K562 (cell line): ENCODE data around the gene COL4A1.

Experiments used
- CTCF ChIP-seq, 3 experiments: IDR thresholded peaks in 2 of 3; conservative IDR thresholded peaks in 1 of 3; 2 replicates each; pipeline ENCODE4 v1.5.1; 2011 to 2012; ENCODE audit warnings: low read length in 3 of 3, mild to moderate bottlenecking in 3 of 3, control low read depth in 2 of 3, improper control_type of control experiment in 1 of 3, inconsistent platforms in 1 of 3, low read depth in 1 of 3, mixed read lengths in 1 of 3, moderate library complexity in 1 of 3; ENCODE audit not compliant: insufficient read depth in 2 of 3
- EP300 ChIP-seq: IDR thresholded peaks from 2 replicates; pipeline ENCODE4 v1.6.1; 2012; ENCODE audit warnings: low read length, improper control_type of control experiment
- HMGXB4 ChIP-seq: sonication (generic); formaldehyde crosslinking; IDR thresholded peaks from 2 replicates; pipeline ENCODE4 v1.8.1; 2023; ENCODE audit warnings: mild to moderate bottlenecking, missing genetic modification reagents
- MEF2D ChIP-seq: conservative IDR thresholded peaks from 2 replicates; pipeline ENCODE4 v1.6.1; 2016; ENCODE audit warnings: low read depth, missing genetic modification characterization, missing compliant biosample characterization
- MYC ChIP-seq, 2 experiments: fragments of 250-450 bp in 1 of 2; sonication (Bioruptor Pico) in 1 of 2; IDR thresholded peaks; 2 replicates each; pipeline versions ENCODE4 v1.5.1 to v1.6.1; 2012 to 2021; ENCODE audit warnings: low read depth in 2 of 2, borderline replicate concordance in 1 of 2, improper control_type of control experiment in 1 of 2, low read length in 1 of 2, mild to moderate bottlenecking in 1 of 2, moderate library complexity in 1 of 2
- MYNN ChIP-seq, 2 experiments: sonication (generic); formaldehyde crosslinking in 1 of 2; IDR thresholded peaks; 2 replicates each; pipeline versions ENCODE4 v1.5.0 to v1.6.1; 2016 to 2020; ENCODE audit warnings: antibody characterized with exemption in 1 of 2, missing genetic modification reagents in 1 of 2
- SMC3 ChIP-seq: conservative IDR thresholded peaks from 2 replicates; pipeline ENCODE4 v1.6.1; 2011; ENCODE audit warnings: low read depth, low read length, improper control_type of control experiment; ENCODE audit not compliant: insufficient read depth
- TGIF2 ChIP-seq: sonication (generic); formaldehyde crosslinking; IDR thresholded peaks from 2 replicates; pipeline ENCODE4 v1.8.1; 2022; ENCODE audit warnings: mild to moderate bottlenecking, missing genetic modification reagents, moderate library complexity
- USF2 ChIP-seq: sonication (generic); formaldehyde crosslinking; IDR thresholded peaks from 2 replicates; pipeline ENCODE4 v1.5.0; 2020; ENCODE audit warnings: missing genetic modification reagents

GRCh38 chr13:110328573-110328972, 21.6 kb upstream of the COL4A1 start:
- no peak for TF ChIP-seq MYNN (IDR thresholded peaks at IDR 0.05)
- no peak for TF ChIP-seq MYNN (CRISPR knock-in tag; IDR thresholded peaks at IDR 0.05)
- no peak for TF ChIP-seq MEF2D (tag)
- no peak for TF ChIP-seq SMC3
- no peak for TF ChIP-seq MYC (IDR thresholded peaks at IDR 0.05; ENCODE audit: low read depth, low read length)
- no peak for TF ChIP-seq MYC (CRISPR knock-in tag; IDR thresholded peaks at IDR 0.05; ENCODE audit: borderline replicate concordance, low read depth)
- TF ChIP-seq HMGXB4 (CRISPR knock-in tag): no peak
- TF ChIP-seq CTCF (IDR thresholded peaks at IDR 0.05 in 2 of 3, conservative IDR thresholded peaks at IDR 0.05 in 1 of 3; ENCODE audit: insufficient read depth in 2 of 3, low read depth in 1 of 3, low read length in 3 of 3): no peak
- no peak for TF ChIP-seq TGIF2 (CRISPR knock-in tag)
- TF ChIP-seq USF2 (CRISPR knock-in tag): no peak
- no peak for TF ChIP-seq EP300
